B cell (primary cell): ENCODE measurements around the gene TOP2B. TPM values are rescaled to one million over a fixed set of nuclear protein-coding genes. Genes with fewer than 3 reads are reported as not detected.

ENCODE experiments used
- ATAC-seq: fragments of 200-7000 bp; cut with Tn5 transposase; one replicate; pipeline ENCODE4 v1.10.0; 2021; ENCODE audit warnings: low read depth, mild to moderate bottlenecking, moderate number of reproducible peaks, moderate library complexity
- CTCF ChIA-PET: fragments of 350-600 bp; sonication (Branson Sonifier 250); formaldehyde crosslinking; loops from one replicate; lab custom pipeline; 2021; ENCODE audit warnings: antibody characterized with exemption, inconsistent platforms; lab: Charles Lee
- POLR2A ChIA-PET: fragments of 350-600 bp; sonication (Branson Sonifier 250); formaldehyde crosslinking; loops from one replicate; lab custom pipeline; 2021; ENCODE audit warnings: antibody characterized with exemption; lab: Charles Lee
- DNase-seq: peaks from one replicate; pipeline ENCODE4 v3.0.0; 2013
- H2AFZ ChIP-seq: 2 replicates; pipeline ENCODE4 v1.6.1; 2012; ENCODE audit warnings: mild to moderate bottlenecking, low read depth, low read length; ENCODE audit not compliant: insufficient read depth, poor library complexity, severe bottlenecking
- H3K27ac ChIP-seq, 2 donors: 1 replicate in 1 of 2; 2 replicates in 1 of 2; pipeline ENCODE4 v1.5.1; 2012 to 2013; ENCODE audit warnings: low read length in 2 of 2, mild to moderate bottlenecking in 2 of 2, moderate library complexity in 1 of 2
- H3K27me3 ChIP-seq, 4 experiments: fragments of 200-600 bp in 1 of 4; sonication (generic) in 1 of 4; replicated peaks in 1 of 4; 1 replicate in 2 of 4; 2 replicates in 2 of 4; pipeline versions ENCODE4 v1.6.1 to v1.7.0; 2013 to 2016; ENCODE audit warnings: low read length in 3 of 4, mild to moderate bottlenecking in 2 of 4, mixed read lengths in 1 of 4, moderate library complexity in 1 of 4; ENCODE audit not compliant: insufficient read depth in 4 of 4, control insufficient read depth in 3 of 4; ENCODE audit errors: control extremely low read depth in 1 of 4
- H3K36me3 ChIP-seq, 2 experiments: replicated peaks in 1 of 2; 1 replicate in 1 of 2; 2 replicates in 1 of 2; pipeline versions ENCODE4 v1.6.1 to v1.7.1; 2013; ENCODE audit warnings: low read length in 1 of 2; ENCODE audit not compliant: insufficient read depth in 2 of 2, control insufficient read depth in 1 of 2; ENCODE audit errors: control extremely low read depth in 1 of 2, extremely low read depth in 1 of 2
- H3K4me1 ChIP-seq, 2 donors: fragments of 200-600 bp in 1 of 2; sonication (generic) in 1 of 2; 1 replicate in 1 of 2; 2 replicates in 1 of 2; pipeline versions ENCODE4 v1.5.1 to v1.6.1; 2013 to 2017; ENCODE audit warnings: low read length in 2 of 2; ENCODE audit not compliant: control insufficient read depth in 2 of 2, insufficient read depth in 2 of 2
- H3K4me2 ChIP-seq: replicated peaks from 2 replicates; pipeline ENCODE3; 2012; ENCODE audit warnings: mild to moderate bottlenecking, low read depth, low read length; ENCODE audit not compliant: poor library complexity, severe bottlenecking
- H3K4me3 ChIP-seq, 5 experiments: fragments of 200-600 bp in 1 of 5; sonication (generic) in 1 of 5; 1 replicate in 3 of 5; 2 replicates in 2 of 5; pipeline versions ENCODE4 v1.5.1 to v1.7.0; 2011 to 2016; ENCODE audit warnings: low read length in 4 of 5, mild to moderate bottlenecking in 4 of 5, low read depth in 2 of 5, control low read depth in 1 of 5, moderate library complexity in 1 of 5; ENCODE audit not compliant: insufficient read depth in 1 of 5; ENCODE audit errors: control extremely low read depth in 1 of 5, extremely low read depth in 1 of 5
- H3K79me2 ChIP-seq: fragments of 200-600 bp; sonication (generic); one replicate; pipeline ENCODE4 v1.6.0; 2016; ENCODE audit warnings: low read length; ENCODE audit not compliant: control insufficient read depth, insufficient read depth
- H3K9ac ChIP-seq: fragments of 200-600 bp; sonication (generic); 2 replicates; pipeline ENCODE4 v1.6.1; 2017; ENCODE audit warnings: mild to moderate bottlenecking, low read length, moderate library complexity
- H3K9me3 ChIP-seq, 3 donors: one replicate each; pipeline versions ENCODE4 v1.6.1 to v1.7.1; 2013; ENCODE audit warnings: low read length in 2 of 3; ENCODE audit not compliant: control insufficient read depth in 2 of 3, insufficient read depth in 1 of 3; ENCODE audit errors: control extremely low read depth in 1 of 3
- H4K20me1 ChIP-seq: 2 replicates; pipeline ENCODE4 v1.6.0; 2012; ENCODE audit warnings: mild to moderate bottlenecking, low read length; ENCODE audit not compliant: insufficient read depth, control insufficient read depth, poor library complexity, severe bottlenecking
- H3K27ac Mint-ChIP-seq: one replicate; pipeline ENCODE4 v1.8.0; 2021; ENCODE audit warnings: mixed read lengths
- H3K27me3 Mint-ChIP-seq: one replicate; pipeline ENCODE4 v1.8.0; 2021; ENCODE audit warnings: mixed read lengths
- H3K4me1 Mint-ChIP-seq: one replicate; pipeline ENCODE4 v1.8.0; 2021; ENCODE audit warnings: mixed read lengths
- H3K4me3 Mint-ChIP-seq: one replicate; pipeline ENCODE4 v1.8.0; 2021; ENCODE audit warnings: mixed read lengths
- H3K9me3 Mint-ChIP-seq: one replicate; pipeline ENCODE4 v1.8.0; 2022; ENCODE audit warnings: mixed read lengths; ENCODE audit not compliant: insufficient read depth
- CTCF ChIP-seq: fragments of 200-600 bp; IDR thresholded peaks from one replicate; pipeline ENCODE4 v1.8.0; 2022; ENCODE audit warnings: antibody characterized with exemption, mild to moderate bottlenecking
- EZH2 ChIP-seq: IDR thresholded peaks from 2 replicates; pipeline ENCODE4 v1.6.1; 2012; ENCODE audit warnings: borderline replicate concordance, low read depth, mild to moderate bottlenecking, moderate library complexity, low read length; ENCODE audit not compliant: insufficient read depth, poor library complexity, severe bottlenecking
- WGBS: methylation state at CpG from one replicate; pipeline ENCODE4 v1.1.5; 2013; ENCODE audit warnings: missing lambda C conversion rate; ENCODE audit not compliant: insufficient coverage; 5-methylcytosine and 5-hydroxymethylcytosine counted together
- intact Hi-C: fragments of 100-400 bp; cut with micrococcal nuclease; formaldehyde crosslinking; loops from one replicate; pipeline ENCODE4 v1.10.0; 2022
- polyA plus RNA-seq: library from polyadenylated mRNA; depleted of rRNA; stranded (reverse); fragments of >200 nt; gene quantifications from 2 replicates; pipeline ENCODE4 v1.2.3, GENCODE V29; 2012
- total RNA-seq, 2 donors: library from RNA; stranded (reverse); fragments of 120-200 nt in 1 of 2; gene quantifications; 1 replicate in 1 of 2; 2 replicates in 1 of 2; pipeline versions ENCODE4 v1.2.3 to v1.2.4, GENCODE V29; 2013 to 2022

The TOP2B gene
- total and polyA plus RNA-seq, 2 donors (not counting 1 experiment from before 2014, with no cell fraction given): 22.2 to 149 TPM

- no peak overlapping the region for H3K27ac ChIP-seq
- TF ChIP-seq EZH2 (no peak), CTCF (no peak)
- H3K36me3 ChIP-seq: no peaks in the 10 kb centered on the region
- H3K27me3 ChIP-seq: no peaks in the 10 kb centered on the region
- H2AFZ ChIP-seq: no peak overlapping the region
- Mint-ChIP-seq H3K27ac (no peak overlapping the region), H3K4me1 (no peaks in the 10 kb centered on the region), H3K9me3 (no peaks in the 10 kb centered on the region), H3K27me3 (no peaks in the 10 kb centered on the region), H3K4me3 (no peak overlapping the region)
- H3K4me1 ChIP-seq: no peaks in the 10 kb centered on the region
- POLR2A ChIA-PET: no interaction called here
- H4K20me1 ChIP-seq: no peaks in the 10 kb centered on the region
- CTCF ChIA-PET: no interaction called here
- WGBS: 99% methylated on average over 23 of the region's 23 CpGs
- no peak for DNase-seq
- no peak overlapping the region for H3K4me2 ChIP-seq
- H3K9me3 ChIP-seq: no peaks in the 10 kb centered on the region
- no peaks in the 10 kb centered on the region for H3K79me2 ChIP-seq
- no peak for ATAC-seq
- H3K4me3 ChIP-seq: no peak overlapping the region
- H3K9ac ChIP-seq: no peak overlapping the region
- intact Hi-C loops: no loop called here
Measured at GRCh38 chr3:25686766-25687165, 22.1 kb upstream of the TOP2B start.

GRCh38 chr3:25683882-25684281 lies 19.2 kb upstream of the TOP2B start:
- Mint-ChIP-seq H3K4me1 (no peaks in the 10 kb centered on the region), H3K4me3 (no peak overlapping the region), H3K27me3 (no peaks in the 10 kb centered on the region), H3K9me3 (no peaks in the 10 kb centered on the region), H3K27ac (no peak overlapping the region)
- ATAC-seq: no peak
- H3K79me2 ChIP-seq: no peaks in the 10 kb centered on the region
- no peaks in the 10 kb centered on the region for H3K27me3 ChIP-seq
- DNase-seq: no peak
- POLR2A ChIA-PET: no interaction called here
- no peaks in the 10 kb centered on the region for H3K36me3 ChIP-seq
- H4K20me1 ChIP-seq: no peaks in the 10 kb centered on the region
- TF ChIP-seq CTCF (no peak), EZH2 (no peak)
- no peak overlapping the region for H3K4me2 ChIP-seq
- H3K4me3 ChIP-seq: no peak overlapping the region
- no peak overlapping the region for H2AFZ ChIP-seq
- CTCF ChIA-PET: interaction anchor here (2.5 kb wide), 1 partner anchor 36 kb away, joined by 12 read pairs; no protein-coding TSS in a partner anchor
- no peak overlapping the region for H3K27ac ChIP-seq
- no CpG with 5 or more reads among the region's 2 CpGs for WGBS
- H3K4me1 ChIP-seq: no peaks in the 10 kb centered on the region
- no peaks in the 10 kb centered on the region for H3K9me3 ChIP-seq
- no peak overlapping the region for H3K9ac ChIP-seq
- intact Hi-C loops: no loop called here
